Epithelial cell of proximal tubule (primary cell): ENCODE measurements around the gene CCDC34. TPM values are rescaled to one million over a fixed set of nuclear protein-coding genes. Genes with fewer than 3 reads are reported as not detected.

Experiments used
- DNase-seq: peaks from one replicate; pipeline ENCODE4 v3.0.0-alpha.2; 2011; ENCODE audit warnings: low read depth
- H3K4me3 ChIP-seq: 2 replicates; pipeline ENCODE4 v1.5.1; 2011; ENCODE audit warnings: low read depth, mild to moderate bottlenecking, low read length
- total RNA-seq: library from RNA; depleted of rRNA; stranded (reverse); fragments of >200 nt; gene quantifications from 2 replicates; pipeline ENCODE4 v1.2.3, GENCODE V29; 2015
- TF ChIP-seq, protein P1 (sequence below): conservative IDR thresholded peaks from 2 replicates; pipeline ENCODE4 v1.5.1; 2012; ENCODE audit warnings: low read depth, mild to moderate bottlenecking, low read length

CCDC34 gene, protein sequence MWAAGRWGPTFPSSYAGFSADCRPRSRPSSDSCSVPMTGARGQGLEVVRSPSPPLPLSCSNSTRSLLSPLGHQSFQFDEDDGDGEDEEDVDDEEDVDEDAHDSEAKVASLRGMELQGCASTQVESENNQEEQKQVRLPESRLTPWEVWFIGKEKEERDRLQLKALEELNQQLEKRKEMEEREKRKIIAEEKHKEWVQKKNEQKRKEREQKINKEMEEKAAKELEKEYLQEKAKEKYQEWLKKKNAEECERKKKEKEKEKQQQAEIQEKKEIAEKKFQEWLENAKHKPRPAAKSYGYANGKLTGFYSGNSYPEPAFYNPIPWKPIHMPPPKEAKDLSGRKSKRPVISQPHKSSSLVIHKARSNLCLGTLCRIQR
- 5.7 and 8.0 TPM in 2 replicates for total RNA-seq

DNA sequence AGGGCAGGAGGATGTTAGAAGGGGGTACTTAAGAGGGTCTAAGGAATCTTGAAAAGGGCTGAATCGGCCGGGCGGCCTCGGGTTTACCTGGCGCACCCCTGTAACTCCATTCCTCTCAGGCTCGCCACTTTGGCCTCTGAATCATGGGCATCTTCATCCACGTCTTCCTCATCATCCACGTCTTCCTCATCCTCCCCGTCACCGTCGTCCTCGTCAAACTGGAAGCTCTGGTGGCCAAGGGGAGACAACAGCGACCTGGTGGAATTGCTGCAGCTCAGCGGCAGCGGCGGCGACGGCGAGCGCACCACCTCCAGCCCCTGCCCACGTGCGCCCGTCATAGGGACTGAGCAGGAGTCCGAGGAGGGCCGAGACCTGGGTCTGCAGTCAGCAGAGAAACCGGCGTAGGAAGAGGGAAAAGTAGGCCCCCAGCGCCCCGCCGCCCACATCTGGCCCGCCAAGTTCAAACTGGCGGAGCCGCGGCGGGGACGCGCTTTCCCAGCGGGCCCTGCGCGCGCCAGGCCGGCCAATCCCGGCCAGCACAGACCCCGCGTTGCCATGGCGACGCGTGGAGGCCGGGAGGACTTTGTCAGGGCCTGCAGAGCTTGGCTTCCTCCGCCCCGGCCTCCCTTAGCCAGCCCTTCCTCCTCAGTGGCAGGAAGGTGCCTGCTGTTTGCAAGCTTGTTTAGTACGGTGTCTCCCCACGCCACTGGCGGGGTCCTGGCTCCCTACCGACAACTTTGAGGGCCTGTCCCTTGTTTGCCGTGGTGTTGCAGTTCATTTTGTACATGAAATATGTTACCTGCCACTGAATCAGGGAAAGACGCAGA, at the start of gene CCDC34:
Gene CCDC34, minus strand, starts transcription at position 467 of the 827 bp plus-strand sequence. Its CDS starts 21 bp downstream, at position 446.
- TF ChIP-seq, protein P1, sequence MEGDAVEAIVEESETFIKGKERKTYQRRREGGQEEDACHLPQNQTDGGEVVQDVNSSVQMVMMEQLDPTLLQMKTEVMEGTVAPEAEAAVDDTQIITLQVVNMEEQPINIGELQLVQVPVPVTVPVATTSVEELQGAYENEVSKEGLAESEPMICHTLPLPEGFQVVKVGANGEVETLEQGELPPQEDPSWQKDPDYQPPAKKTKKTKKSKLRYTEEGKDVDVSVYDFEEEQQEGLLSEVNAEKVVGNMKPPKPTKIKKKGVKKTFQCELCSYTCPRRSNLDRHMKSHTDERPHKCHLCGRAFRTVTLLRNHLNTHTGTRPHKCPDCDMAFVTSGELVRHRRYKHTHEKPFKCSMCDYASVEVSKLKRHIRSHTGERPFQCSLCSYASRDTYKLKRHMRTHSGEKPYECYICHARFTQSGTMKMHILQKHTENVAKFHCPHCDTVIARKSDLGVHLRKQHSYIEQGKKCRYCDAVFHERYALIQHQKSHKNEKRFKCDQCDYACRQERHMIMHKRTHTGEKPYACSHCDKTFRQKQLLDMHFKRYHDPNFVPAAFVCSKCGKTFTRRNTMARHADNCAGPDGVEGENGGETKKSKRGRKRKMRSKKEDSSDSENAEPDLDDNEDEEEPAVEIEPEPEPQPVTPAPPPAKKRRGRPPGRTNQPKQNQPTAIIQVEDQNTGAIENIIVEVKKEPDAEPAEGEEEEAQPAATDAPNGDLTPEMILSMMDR: no peak
- peak within 1 kb of the TSS; percentile 71 for H3K4me3 ChIP-seq
- DNase-seq: peak; percentile 9

DNA sequence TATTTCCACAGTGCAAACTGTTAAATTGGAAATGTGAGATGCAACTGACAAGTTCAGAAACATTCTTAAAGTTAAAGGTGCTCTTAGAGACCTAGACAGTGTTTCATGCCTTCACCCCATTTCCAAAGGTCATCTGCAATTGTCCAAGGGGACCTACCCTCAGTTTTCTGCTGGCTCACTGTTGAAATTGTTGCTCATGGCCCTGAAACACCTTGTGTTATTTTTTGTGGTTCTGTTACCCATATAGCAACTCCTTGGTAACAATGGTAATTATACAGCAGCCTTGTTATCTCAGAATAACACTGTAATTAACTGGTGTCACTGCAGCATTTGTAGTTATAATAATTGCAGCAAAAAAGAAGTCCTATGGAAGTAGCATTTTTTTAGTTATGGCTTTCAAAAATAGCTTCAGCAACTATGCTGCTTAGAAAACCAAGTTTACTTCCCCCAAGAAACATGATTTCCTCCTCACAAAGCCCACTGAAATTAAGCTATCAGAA, 49.2 kb upstream of the CCDC34 start:
- TF ChIP-seq, protein P1: no peak
- no peak overlapping the region for H3K4me3 ChIP-seq
- DNase-seq: no peak

DNA sequence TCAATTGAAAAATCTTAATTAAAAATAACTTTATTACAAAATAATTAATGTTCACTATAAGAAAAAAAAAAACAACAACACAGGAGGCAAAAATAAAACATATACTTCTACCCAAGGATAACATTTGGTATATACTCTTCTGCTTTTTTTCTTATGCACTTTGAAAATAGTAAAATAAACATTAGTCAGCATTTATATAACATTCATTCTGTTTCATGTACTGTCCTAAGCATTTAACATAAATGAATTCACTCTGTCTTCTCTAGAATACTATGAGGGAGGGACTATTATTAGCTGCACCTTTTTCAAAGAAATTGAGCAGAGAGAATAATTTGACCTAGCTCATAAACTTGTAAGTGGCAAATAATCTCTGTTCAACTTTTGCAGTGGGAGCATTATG, 48.3 kb upstream of the CCDC34 start:
- no peak for DNase-seq
- H3K4me3 ChIP-seq: no peak overlapping the region
- TF ChIP-seq, protein P1: no peak

DNA sequence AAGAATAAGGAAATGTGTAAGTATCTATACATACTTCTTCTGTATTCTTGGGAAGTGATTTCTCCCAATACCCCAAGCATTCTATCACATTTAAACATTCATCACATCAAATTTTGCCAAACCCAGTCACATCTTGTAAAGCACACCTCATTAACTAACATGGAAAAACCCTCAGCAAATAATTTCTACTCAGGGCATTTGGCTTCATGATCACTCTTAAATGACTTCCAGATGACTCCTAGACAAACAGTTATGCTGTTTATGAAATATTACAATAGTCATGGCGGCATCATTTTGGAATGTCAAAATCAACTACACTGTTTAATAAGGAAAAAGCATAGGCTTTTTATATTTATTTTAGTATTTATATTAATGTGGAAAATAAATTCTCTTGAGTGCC, 47.3 kb upstream of the CCDC34 start:
- TF ChIP-seq, protein P1: no peak
- H3K4me3 ChIP-seq: no peak overlapping the region
- DNase-seq: no peak

DNA sequence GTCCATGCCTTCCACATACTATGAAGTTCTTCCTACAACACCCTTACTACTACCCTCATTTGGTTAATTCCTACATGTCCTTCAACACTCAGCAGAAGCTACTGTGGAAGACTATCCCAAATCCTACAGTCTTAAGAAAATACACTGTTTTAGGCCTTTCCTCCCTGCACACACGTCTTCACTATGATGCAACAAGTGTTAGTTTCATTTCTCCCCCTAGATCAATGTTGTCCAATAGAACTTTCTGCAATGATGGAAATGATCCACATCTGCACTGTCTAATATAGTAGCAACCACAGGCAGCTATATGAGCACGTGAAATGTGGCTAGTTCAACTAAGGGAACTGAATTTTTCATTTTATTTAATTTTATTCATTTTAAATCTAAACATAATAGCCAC, 46.7 kb upstream of the CCDC34 start:
- TF ChIP-seq, protein P1: no peak
- DNase-seq: no peak
- no peak overlapping the region for H3K4me3 ChIP-seq

DNA sequence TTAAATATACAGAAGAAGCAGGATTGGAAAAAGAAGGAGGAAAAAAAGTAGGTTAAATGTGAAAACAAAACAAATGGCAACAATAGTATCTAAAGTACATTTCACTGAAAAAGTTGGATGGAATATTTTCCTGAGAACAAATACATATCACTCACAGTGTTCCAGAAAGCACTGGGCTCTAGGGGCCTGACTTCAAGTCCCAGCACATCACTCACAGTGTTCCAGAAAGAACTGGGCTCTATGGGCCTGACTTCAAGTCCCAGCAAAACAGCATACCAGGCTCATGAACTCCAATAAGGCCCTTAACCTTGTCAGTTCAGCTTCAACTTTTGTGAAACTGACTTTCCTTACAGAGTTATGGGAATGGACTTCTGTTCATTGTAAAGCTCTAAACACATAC, 46.0 kb upstream of the CCDC34 start:
- TF ChIP-seq, protein P1: no peak
- no peak for DNase-seq
- no peak overlapping the region for H3K4me3 ChIP-seq
